ENCODE data around the gene CSTB.

The CSTB gene

DNA sequence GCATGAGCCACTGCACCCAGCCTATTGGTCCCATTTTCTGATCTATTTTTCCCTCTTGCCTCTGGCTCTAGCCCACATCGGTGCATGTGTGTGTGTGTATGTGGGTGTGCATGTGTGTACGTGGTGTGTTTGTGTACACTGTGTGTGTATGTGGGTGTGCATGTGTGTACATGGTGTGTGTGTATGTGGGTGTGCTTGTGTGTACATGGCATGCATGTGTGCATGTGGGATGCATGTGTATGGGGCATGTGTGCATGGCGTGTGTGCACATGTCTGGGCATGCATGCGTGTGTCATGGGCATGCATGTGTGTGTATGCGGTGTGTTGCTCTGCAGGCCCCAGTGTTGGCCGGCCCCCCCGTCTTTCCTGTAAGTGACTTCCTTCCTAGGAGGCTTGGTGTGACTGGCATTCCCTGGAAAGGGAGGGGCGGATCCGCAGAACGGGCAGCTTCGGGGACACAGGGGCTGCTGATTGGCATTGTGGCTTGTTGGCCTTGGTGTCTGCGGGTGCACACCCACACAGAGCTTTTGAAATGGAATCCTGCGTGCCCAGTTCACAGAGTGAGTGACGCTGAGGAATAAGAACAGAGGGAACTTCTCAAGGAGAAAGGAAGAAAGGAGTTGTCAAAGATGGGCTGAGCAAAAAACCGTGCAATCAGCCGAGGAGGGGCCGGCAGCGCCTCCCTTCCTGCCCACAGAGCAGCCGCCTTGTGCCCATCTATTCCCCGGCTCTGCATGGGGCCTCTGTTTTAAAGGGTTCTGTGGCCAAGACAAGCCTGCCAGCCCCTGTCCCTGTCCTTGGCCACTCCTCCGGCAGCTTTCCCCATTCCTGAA, 49.2 kb downstream of the CSTB start:
- no peak for DNase-seq
